ENCODE results near the gene NRG2. TPM values are rescaled to one million over a fixed set of nuclear protein-coding genes. Genes with fewer than 3 reads are reported as not detected.

Gene NRG2
- total RNA-seq, 1 experiment from 2014 or later = 0.91 TPM

GRCh38 chr5:140032296-140032695, 10.8 kb downstream of the NRG2 start:
- H3K9ac ChIP-seq (ENCODE audit: low read length) = no peak overlapping the region
- POLR2A ChIA-PET = no interaction called here
- H3K4me2 ChIP-seq (ENCODE audit: low read length) = no peak overlapping the region
- RAD21 ChIA-PET (ENCODE audit: low non-redundant PET in 1 of 2, low total read pairs in 2 of 2, uncharacterized antibody in 2 of 2, unreplicated experiment in 2 of 2) = no interaction called here
- H4K20me1 ChIP-seq (ENCODE audit: insufficient read depth) = no peaks in the 10 kb centered on the region
- no peak for TF ChIP-seq ZBTB33 (IDR thresholded peaks at IDR 0.05; ENCODE audit: extremely low read depth, insufficient replicate concordance, low read length)
- no peak for TF ChIP-seq CEBPB (IDR thresholded peaks at IDR 0.05; ENCODE audit: low read depth)
- TF ChIP-seq SP1 (IDR thresholded peaks at IDR 0.05; ENCODE audit: low read depth) = no peak
- no peak for TF ChIP-seq EZH2phosphoT487 (IDR thresholded peaks at IDR 0.05; ENCODE audit: borderline replicate concordance)
- no peak for TF ChIP-seq POLR2A (IDR thresholded peaks at IDR 0.05; ENCODE audit: borderline replicate concordance, extremely low read depth, insufficient read depth, insufficient read length)
- TF ChIP-seq MAX (IDR thresholded peaks at IDR 0.05) = no peak
- TF ChIP-seq TCF7L2 (IDR thresholded peaks at IDR 0.05; ENCODE audit: borderline replicate concordance, extremely low read depth, insufficient read depth, insufficient read length) = no peak
- no peak for TF ChIP-seq ATF3 (IDR thresholded peaks at IDR 0.05)
- TF ChIP-seq RAD21 (IDR thresholded peaks at IDR 0.05; ENCODE audit: low read depth) = no peak
- TF ChIP-seq SRF (IDR thresholded peaks at IDR 0.05; ENCODE audit: low read depth) = no peak
- no peak for TF ChIP-seq ZFX (IDR thresholded peaks at IDR 0.05)
- no peak for TF ChIP-seq JUND (IDR thresholded peaks at IDR 0.05)
- no peak for TF ChIP-seq ELF1 (IDR thresholded peaks at IDR 0.05; ENCODE audit: borderline replicate concordance, low read depth)
- TF ChIP-seq CTCF (IDR thresholded peaks at IDR 0.05 in 2 of 3, conservative IDR thresholded peaks at IDR 0.05 in 1 of 3; ENCODE audit: borderline replicate concordance in 1 of 3, insufficient read depth in 1 of 3, low read depth in 2 of 3, low read length in 2 of 3) = no peak
- TF ChIP-seq EGR1 (IDR thresholded peaks at IDR 0.05; ENCODE audit: low read depth) = no peak
- no peak for TF ChIP-seq YY1 (IDR thresholded peaks at IDR 0.05; ENCODE audit: extremely low read depth, insufficient replicate concordance, low read depth, low read length)
- no peak for TF ChIP-seq FOSL1 (IDR thresholded peaks at IDR 0.05; ENCODE audit: low read depth)
- TF ChIP-seq ZNF274 (IDR thresholded peaks at IDR 0.05; ENCODE audit: low read depth, low read length) = no peak
- no peak for TF ChIP-seq SIN3A (IDR thresholded peaks at IDR 0.05; ENCODE audit: low read depth)
- TF ChIP-seq EZH2 (IDR thresholded peaks at IDR 0.05) = no peak
- DNase-seq (ENCODE audit: low read depth, low spot score) = no peak
- no peak overlapping the region for H3K27ac ChIP-seq (ENCODE audit: low read depth, low read length)
- ATAC-seq = no peak
- intact Hi-C loops (cut with micrococcal nuclease) = no loop called here
- BruUV-seq (replicated peaks) = no TSS peak
- no peaks in the 10 kb centered on the region for H3K79me2 ChIP-seq (ENCODE audit: insufficient read depth, low read length)
- H3K36me3 ChIP-seq (ENCODE audit: control insufficient read depth in 1 of 2, insufficient read depth in 2 of 2, low read length in 2 of 2) = no peaks in the 10 kb centered on the region
- no peak overlapping the region for H3K4me3 ChIP-seq (replicated peaks in 1 of 2; ENCODE audit: low read depth in 1 of 2, low read length in 2 of 2)
- H3K9me3 ChIP-seq (ENCODE audit: control insufficient read depth in 1 of 2, insufficient read depth in 1 of 2, low read depth in 1 of 2, low read length in 2 of 2) = no peaks in the 10 kb centered on the region
- H2AFZ ChIP-seq (ENCODE audit: low read depth, low read length, poor library complexity, severe bottlenecking) = no peak overlapping the region
- CTCF ChIA-PET = no interaction called here
- no peaks in the 10 kb centered on the region for H3K4me1 ChIP-seq (ENCODE audit: control insufficient read depth in 1 of 2, insufficient read depth in 2 of 2, low read length in 2 of 2)
- H3K27me3 ChIP-seq (ENCODE audit: insufficient read depth, low read length) = no peaks in the 10 kb centered on the region
- no peaks in the 10 kb centered on the region for H3K9me2 ChIP-seq (ENCODE audit: insufficient read depth)
